ENCODE data around the gene PAEP.
"Not testable (repeated sequence)": the region's sequence is repeated elsewhere in the genome, so short reads cannot be mapped to it uniquely, and the experiment has no call there.

PAEP gene

GRCh38 chr9:135544981-135545635 lies 16.4 kb upstream of the PAEP start:
- H3K4me3 ChIP-seq (ENCODE audit: low read depth, low read length), result no peak overlapping the region
- TF ChIP-seq CTCF (IDR thresholded peaks at IDR 0.05; ENCODE audit: borderline replicate concordance, insufficient read depth, low read depth, low read length), result no peak

GRCh38 chr9:135545646-135546176 lies 15.8 kb upstream of the PAEP start, which contains the start of gene OBP2A:
Gene OBP2A (plus strand): TSS chr9:135546126. CDS start chr9:135546181, 55 bp downstream.
- not testable (repeated sequence) for H3K4me3 ChIP-seq (ENCODE audit: low read depth, low read length)

DNA sequence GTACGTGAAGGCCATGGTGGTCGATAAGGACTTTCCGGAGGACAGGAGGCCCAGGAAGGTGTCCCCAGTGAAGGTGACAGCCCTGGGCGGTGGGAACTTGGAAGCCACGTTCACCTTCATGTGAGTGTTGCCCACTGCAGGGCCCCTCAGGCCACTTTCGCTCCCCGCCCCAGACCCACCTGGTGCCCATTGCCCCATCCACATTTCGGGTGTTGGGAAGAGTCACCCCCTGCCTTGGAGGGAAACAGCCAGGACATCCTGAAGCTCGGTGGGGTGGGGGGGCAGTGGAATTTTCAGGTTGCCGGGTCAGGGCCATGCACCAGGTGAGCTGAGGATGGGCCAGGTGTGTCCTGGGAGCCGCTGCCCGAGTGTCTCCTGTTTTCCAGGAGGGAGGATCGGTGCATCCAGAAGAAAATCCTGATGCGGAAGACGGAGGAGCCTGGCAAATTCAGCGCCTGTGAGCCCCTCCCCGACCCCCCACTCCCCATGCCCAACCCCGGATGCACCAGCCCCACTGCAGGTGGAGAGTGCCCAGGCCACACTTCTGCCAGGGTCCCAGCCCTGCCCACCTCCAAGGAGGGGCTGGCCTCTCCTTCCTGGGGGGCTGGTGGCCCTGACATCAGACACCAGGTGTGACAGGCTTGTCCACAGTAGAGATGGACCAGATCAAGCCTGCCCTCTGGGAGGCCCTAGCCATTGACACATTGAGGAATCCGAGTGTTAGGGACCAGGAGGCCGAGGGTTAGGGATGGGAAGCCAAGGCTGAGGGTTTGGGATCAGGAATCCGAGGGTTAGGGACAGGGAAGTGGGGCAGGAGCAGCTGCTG lies 14.6 kb upstream of the PAEP start:
- H3K4me3 ChIP-seq (ENCODE audit: low read depth, low read length), result not testable (repeated sequence)

DNA sequence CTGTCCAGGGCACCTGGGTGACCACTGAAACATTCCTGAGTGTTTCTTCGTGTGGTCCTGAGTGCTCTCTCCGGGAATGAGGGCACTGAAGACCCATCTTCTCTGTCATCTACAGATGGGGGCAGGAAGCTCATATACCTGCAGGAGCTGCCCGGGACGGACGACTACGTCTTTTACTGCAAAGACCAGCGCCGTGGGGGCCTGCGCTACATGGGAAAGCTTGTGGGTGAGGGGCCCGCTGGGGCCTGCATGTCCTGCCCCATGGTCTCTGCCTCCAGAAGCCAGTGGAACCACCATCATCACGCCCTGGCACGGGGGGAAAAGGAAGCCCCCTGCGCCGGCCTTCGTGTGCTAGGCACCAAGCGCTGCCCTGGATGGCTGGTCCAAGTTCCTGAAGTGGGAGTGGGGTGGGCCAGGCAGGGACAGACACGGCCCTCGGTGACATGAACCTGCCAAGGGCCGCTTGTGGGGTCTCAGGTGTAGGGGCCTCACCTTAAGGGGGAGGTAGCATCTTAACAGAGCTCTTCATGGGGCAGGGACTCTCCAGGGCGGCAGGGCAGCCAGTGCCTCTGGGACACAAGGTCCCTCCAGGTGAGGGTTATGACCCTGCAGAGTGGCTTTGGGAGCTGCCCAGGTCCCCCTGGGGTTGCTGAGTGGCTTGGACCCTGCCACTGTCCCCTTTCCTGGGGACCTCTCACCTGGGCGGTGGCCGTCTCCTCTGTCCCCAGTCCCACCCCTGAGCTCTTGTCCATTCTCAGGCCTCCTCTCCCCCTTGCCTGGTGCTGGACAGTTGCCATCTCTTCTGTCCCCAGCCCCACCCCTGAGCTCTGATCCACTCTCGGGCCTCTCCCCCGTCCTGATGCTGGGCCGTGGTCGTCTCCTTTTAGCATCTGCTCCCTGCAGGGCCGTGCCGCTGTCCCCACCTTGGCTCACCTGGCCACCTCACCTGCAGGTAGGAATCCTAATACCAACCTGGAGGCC lies 13.5 kb upstream of the PAEP start:
- TF ChIP-seq CTCF (IDR thresholded peaks at IDR 0.05; ENCODE audit: borderline replicate concordance, insufficient read depth, low read depth, low read length), result no peak
- H3K4me3 ChIP-seq (ENCODE audit: low read depth, low read length), result no peak overlapping the region

DNA sequence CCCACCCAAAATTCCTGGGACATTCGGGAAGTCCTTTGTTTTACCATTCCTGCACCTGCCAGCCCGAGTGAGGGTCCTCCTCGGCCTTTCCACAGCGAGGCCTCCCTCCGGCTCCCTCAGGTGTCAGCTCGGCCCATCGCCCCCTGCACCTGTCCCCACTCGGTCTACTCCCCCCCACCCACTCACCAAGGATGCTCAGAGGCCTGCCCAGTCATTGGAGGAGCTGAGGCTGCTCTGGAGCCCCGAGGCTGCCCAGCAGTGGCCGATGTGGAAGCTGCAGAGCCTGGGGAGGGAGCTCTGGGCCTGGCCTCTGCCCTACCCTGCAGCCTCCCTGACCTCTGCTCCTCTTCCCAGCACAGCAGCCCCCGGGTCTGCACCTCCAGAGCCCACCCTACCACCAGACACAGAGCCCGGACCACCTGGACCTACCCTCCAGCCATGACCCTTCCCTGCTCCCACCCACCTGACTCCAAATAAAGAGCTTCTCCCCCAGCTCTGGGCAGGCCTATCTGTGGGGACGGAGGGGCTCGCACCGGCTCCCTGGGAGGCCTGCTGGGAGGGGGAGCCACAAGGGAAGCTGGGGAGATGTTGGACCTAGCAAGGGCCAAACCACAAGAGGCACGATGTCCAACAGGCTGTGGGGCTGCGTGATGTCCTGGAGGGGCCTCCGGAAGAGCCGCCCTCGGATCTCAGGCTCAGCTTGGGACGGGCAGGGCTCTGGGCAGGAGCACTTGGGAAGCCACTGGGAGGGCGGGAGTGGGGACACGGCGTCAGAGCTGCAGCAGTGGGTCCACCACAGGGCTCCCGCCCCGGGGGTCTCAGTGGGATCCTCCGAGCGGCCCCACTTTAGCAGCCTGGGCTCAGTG lies 11.8 kb upstream of the PAEP start:
- H3K4me3 ChIP-seq (ENCODE audit: low read depth, low read length), result not testable (repeated sequence)

DNA sequence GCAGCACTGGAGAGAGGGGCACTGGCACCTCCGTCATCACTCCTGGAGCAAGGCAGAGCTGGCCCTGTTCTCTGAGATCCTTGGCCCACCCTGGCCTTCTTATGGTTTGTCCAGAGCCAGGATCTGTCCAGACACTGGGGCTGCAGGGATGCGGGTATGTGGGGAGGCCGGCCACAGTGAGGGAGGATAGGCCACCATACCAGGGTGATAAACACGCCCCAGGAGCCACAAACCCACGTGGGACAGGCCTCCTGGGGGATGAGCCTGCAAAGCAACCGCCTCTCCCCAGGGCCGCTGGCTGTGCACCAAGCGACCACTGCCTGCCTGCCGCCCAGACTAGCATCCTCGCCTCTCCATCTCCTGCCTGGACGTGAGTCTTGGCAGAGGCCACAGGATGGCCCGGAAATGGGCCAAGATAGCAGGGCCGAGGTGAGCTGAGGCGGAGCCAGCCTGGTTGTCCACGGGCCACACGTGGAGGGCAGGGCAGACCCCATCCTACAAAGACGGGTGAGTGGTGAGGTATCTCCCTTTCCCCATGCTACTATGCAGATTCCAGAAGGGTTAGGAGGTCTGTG lies 11.1 kb upstream of the PAEP start:
- no peak overlapping the region for H3K4me3 ChIP-seq (ENCODE audit: low read depth, low read length)
- TF ChIP-seq CTCF (IDR thresholded peaks at IDR 0.05; ENCODE audit: borderline replicate concordance, insufficient read depth, low read depth, low read length), result no peak

DNA sequence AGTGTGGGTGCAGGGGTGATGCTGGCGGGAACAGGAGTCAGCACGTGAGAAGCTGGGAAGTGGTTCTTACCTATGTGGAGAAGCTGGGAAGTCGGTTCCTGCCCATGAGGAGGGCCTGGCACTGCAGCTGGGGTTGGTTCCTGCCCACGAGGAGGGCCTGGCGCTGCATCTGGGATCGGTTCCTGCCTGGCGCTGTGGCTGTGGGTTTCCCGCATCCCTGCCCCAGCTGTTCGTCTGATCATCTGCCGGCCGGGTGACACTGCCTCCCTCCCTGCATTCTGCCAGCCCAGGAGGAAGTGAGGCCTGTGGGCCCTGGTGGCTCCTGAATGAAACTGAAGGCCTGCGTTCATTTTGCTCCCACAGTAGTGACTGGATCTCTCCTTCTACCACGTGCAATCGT lies 10.5 kb upstream of the PAEP start:
- no peak for TF ChIP-seq CTCF (IDR thresholded peaks at IDR 0.05; ENCODE audit: borderline replicate concordance, insufficient read depth, low read depth, low read length)
- no peak overlapping the region for H3K4me3 ChIP-seq (ENCODE audit: low read depth, low read length)

All from GM12875 (cell line).